PFSK-1 (cell line): ENCODE results near the gene S1PR4.

ENCODE experiments used
- POLR2AphosphoS5 ChIP-seq: IDR thresholded peaks from 2 replicates; pipeline ENCODE4 v1.6.1; 2012; ENCODE audit warnings: low read depth, mild to moderate bottlenecking, control low read depth, low read length, moderate library complexity
- REST ChIP-seq, 2 experiments: IDR thresholded peaks; 2 replicates each; pipeline versions ENCODE4 v1.6.1 to v1.8.0; 2011 to 2012; ENCODE audit warnings: low read depth in 2 of 2, low read length in 2 of 2, control low read depth in 1 of 2, inconsistent platforms in 1 of 2, mild to moderate bottlenecking in 1 of 2, moderate library complexity in 1 of 2; ENCODE audit not compliant: insufficient read depth in 1 of 2
- TAF1 ChIP-seq: IDR thresholded peaks from 2 replicates; pipeline ENCODE4 v1.6.1; 2012; ENCODE audit warnings: low read length, control low read depth, borderline replicate concordance; ENCODE audit not compliant: insufficient read depth

- TF ChIP-seq POLR2AphosphoS5 (no peak), REST (IDR thresholded peaks at IDR 0.05; ENCODE audit: insufficient read depth in 1 of 2, low read depth in 2 of 2, low read length in 2 of 2) (no peak), TAF1 (no peak)
Observed at GRCh38 chr19:3129112-3129511, 49.5 kb upstream of the S1PR4 start.
